ENCODE data around the gene MLLT1. TPM values are rescaled to one million over a fixed set of nuclear protein-coding genes. Genes with fewer than 3 reads are reported as not detected.

MLLT1 gene
- total and polyA plus RNA-seq, 2 of the 8 experiments (the other 6 are each of a cell fraction or from before 2014, with no cell fraction given) = 18.8 to 45.1 TPM

- DNase-seq (ENCODE audit: low read depth in 1 of 2, low spot score in 2 of 2) (no peak), FAIRE-seq (no peak)
- Histone ChIP-seq H3K4me2 (ENCODE audit: insufficient read depth in 1 of 2, low read depth in 2 of 2, low read length in 2 of 2) (no peak overlapping the region), H4K5ac (ENCODE audit: insufficient read length, low read depth, low read length) (no peak overlapping the region), H2AK5ac (ENCODE audit: low read depth, low read length) (no peak overlapping the region), H4K91ac (replicated peaks; ENCODE audit: insufficient read length, low read length) (no peak overlapping the region), H3K4me1 (replicated peaks in 1 of 4; ENCODE audit: control insufficient read depth in 3 of 4, insufficient read depth in 4 of 4, low read length in 3 of 4) (peaks cover 0 to 1% (median under 1%) of the 10 kb centered on the region in 4 experiments; a peak in 4 of 7 replicates), H2BK120ac (replicated peaks; ENCODE audit: low read depth, low read length) (no peak overlapping the region), H2BK12ac (ENCODE audit: low read depth, low read length) (no peak overlapping the region), H3K23me2 (ENCODE audit: low read depth, low read length) (no peaks in the 10 kb centered on the region), H3K79me2 (ENCODE audit: control insufficient read depth in 1 of 2, insufficient read depth in 2 of 2, low read length in 2 of 2) (peaks cover 3 to 87% of the 10 kb centered on the region in 2 experiments), H3K56ac (replicated peaks; ENCODE audit: insufficient read length, low read depth, low read length) (no peak overlapping the region), H2BK15ac (ENCODE audit: low read length) (no peak overlapping the region), H3K36me3 (ENCODE audit: control insufficient read depth in 2 of 4, insufficient read depth in 4 of 4, low read length in 3 of 4) (peaks cover 0 to 11% (median 4%) of the 10 kb centered on the region in 4 experiments; a peak in 3 of 8 replicates), H3K4me3 (ENCODE audit: extremely low read depth in 1 of 4, insufficient read depth in 2 of 4, low read depth in 3 of 4, low read length in 4 of 4) (no peak overlapping the region), H2BK5ac (ENCODE audit: low read depth, low read length) (no peak overlapping the region), H3K27me3 (replicated peaks in 1 of 4; ENCODE audit: control insufficient read depth in 3 of 4, extremely low read depth in 1 of 4, insufficient read depth in 3 of 4, low read length in 3 of 4) (no peaks in the 10 kb centered on the region), H3K18ac (ENCODE audit: extremely low read depth, low read length) (no peak overlapping the region), H4K20me1 (replicated peaks in 1 of 2; ENCODE audit: control insufficient read depth in 1 of 2, insufficient read depth in 2 of 2, low read length in 2 of 2) (peaks cover 0 to 10% of the 10 kb centered on the region in 2 experiments), H3K9me3 (ENCODE audit: insufficient read depth in 2 of 2, low read depth in 1 of 2, low read length in 1 of 2) (peaks cover 7 to 15% of the 10 kb centered on the region in 2 experiments; a peak in 3 of 4 replicates), H3K14ac (ENCODE audit: insufficient read length) (no peak overlapping the region), H3K9ac (replicated peaks in 1 of 4; ENCODE audit: extremely low read depth in 1 of 4, low read depth in 3 of 4, low read length in 3 of 4) (no peak overlapping the region), H3K79me1 (ENCODE audit: low read depth, low read length) (peaks cover 2% of the 10 kb centered on the region), H2AFZ (ENCODE audit: low read length) (no peak overlapping the region), H4K8ac (ENCODE audit: extremely low read depth, insufficient read depth, low read length) (no peak overlapping the region), H3K4ac (replicated peaks; ENCODE audit: insufficient read length, low read depth, low read length) (no peak overlapping the region), H3K27ac (ENCODE audit: low read depth, low read length) (no peak overlapping the region), H2BK20ac (ENCODE audit: low read length) (no peak overlapping the region), H3K23ac (ENCODE audit: insufficient read length) (no peak overlapping the region)
- 94% methylated on average over 9 of the region's 9 CpGs; no CpG with 5 or more reads in 1 of the 2 experiments for WGBS, 2 experiments (ENCODE audit: extremely low coverage in 1 of 2, insufficient coverage in 1 of 2, insufficient read length in 1 of 2, insufficient replicate concordance in 2 of 2, low coverage in 1 of 2, low lambda C conversion rate in 2 of 2, missing lambda C conversion rate in 1 of 2)
- ChIA-PET CTCF (ENCODE audit: partially characterized antibody) (interaction anchor here (1.3 to 2.3 kb wide), 2 partner anchors 11 to 22 kb away, joined by 6 to 14 read pairs; no protein-coding TSS in a partner anchor), POLR2A (ENCODE audit: partially characterized antibody) (no interaction called here)
- no peak for TF ChIP-seq KDM4A (IDR thresholded peaks at IDR 0.05; ENCODE audit: low read depth, low read length, severe bottlenecking)
- TF ChIP-seq POLR2A (IDR thresholded peaks at IDR 0.05; ENCODE audit: control extremely low read depth in 1 of 2, low read depth in 2 of 2, low read length in 2 of 2) = no peak
- no peak for TF ChIP-seq TBP (IDR thresholded peaks at IDR 0.05; ENCODE audit: low read depth, low read length)
- TF ChIP-seq KDM1A (IDR thresholded peaks at IDR 0.05; ENCODE audit: borderline replicate concordance, low read length) = no peak
Observed at GRCh38 chr19:6249296-6249695, 30.5 kb downstream of the MLLT1 start.
